SK-MEL-5 (cell line): ENCODE data around the gene FBXW2. TPM values are rescaled to one million over a fixed set of nuclear protein-coding genes. Genes with fewer than 3 reads are reported as not detected.

Experiments
- DNase-seq: peaks from one replicate; pipeline ENCODE4 v3.0.0-alpha.2; 2016; ENCODE audit warnings: low read depth, low spot score
- in situ Hi-C: cut with HindIII; loops from 2 replicates; pipeline ENCODE4 v1.10.0; 2016; ENCODE audit warnings: low sequenced_read_pairs, high pct_unique_total_duplicates, low pct_unique_long_range_greater_than_20kb
- total RNA-seq: library from RNA; depleted of rRNA; stranded (reverse); fragments of >200 nt; shearing (Covaris generic); gene quantifications from 2 replicates; pipeline ENCODE4 v1.2.3, GENCODE V29; 2014

The FBXW2 gene
- total RNA-seq, 1 experiment from 2014 or later = 26.4 TPM

- in situ Hi-C loops = no loop called here
These were observed 5.3 kb downstream of the FBXW2 start for GRCh38 chr9:120787933-120788332.

GRCh38 chr9:120783602-120784047 lies 9.6 kb downstream of the FBXW2 start:
- in situ Hi-C loops = no loop called here
- peak; percentile 31 for DNase-seq

More at GRCh38 chr9:120787933-120788332, 5.3 kb downstream of the FBXW2 start:
- no peak for DNase-seq

GRCh38 chr9:120781236-120781635 lies 12.0 kb downstream of the FBXW2 start:
- in situ Hi-C loops = no loop called here
- no peak for DNase-seq

GRCh38 chr9:120780367-120780766 lies 12.8 kb downstream of the FBXW2 start:
- in situ Hi-C loops = no loop called here
- no peak for DNase-seq

- DNase-seq = no peak
- in situ Hi-C loops = no loop called here
These were observed 14.0 kb downstream of the FBXW2 start for GRCh38 chr9:120779227-120779626.

- no peak for DNase-seq
- in situ Hi-C loops = no loop called here
These were observed 14.5 kb downstream of the FBXW2 start for GRCh38 chr9:120778758-120779157.

- in situ Hi-C loops = no loop called here
- DNase-seq = no peak
These were observed 16.0 kb downstream of the FBXW2 start for GRCh38 chr9:120777229-120777628.

- in situ Hi-C loops = no loop called here
- DNase-seq = no peak
These were observed 16.4 kb downstream of the FBXW2 start for GRCh38 chr9:120776788-120777187.

GRCh38 chr9:120775859-120776258 lies 17.4 kb downstream of the FBXW2 start:
- in situ Hi-C loops = no loop called here
- no peak for DNase-seq

- peak; percentile 15 for DNase-seq
- in situ Hi-C loops = no loop called here
These were observed 18.5 kb downstream of the FBXW2 start for GRCh38 chr9:120774719-120775118.

- no peak for DNase-seq
- in situ Hi-C loops = no loop called here
These were observed 20.0 kb downstream of the FBXW2 start for GRCh38 chr9:120773256-120773655.

- in situ Hi-C loops = no loop called here
These were observed 22.3 kb downstream of the FBXW2 start for GRCh38 chr9:120770931-120771330.

GRCh38 chr9:120768886-120769285 lies 24.3 kb downstream of the FBXW2 start:
- in situ Hi-C loops = no loop called here
- DNase-seq = no peak

More at GRCh38 chr9:120770931-120771330, 22.3 kb downstream of the FBXW2 start:
- no peak for DNase-seq

- in situ Hi-C loops = no loop called here
- DNase-seq = no peak
These were observed 25.0 kb downstream of the FBXW2 start for GRCh38 chr9:120768247-120768646.

- no peak for DNase-seq
- in situ Hi-C loops = no loop called here
These were observed 25.8 kb downstream of the FBXW2 start for GRCh38 chr9:120767451-120767850.

- in situ Hi-C loops = no loop called here
- no peak for DNase-seq
These were observed 27.2 kb downstream of the FBXW2 start for GRCh38 chr9:120765910-120766425.

- in situ Hi-C loops = no loop called here
- DNase-seq = no peak
These were observed 28.7 kb downstream of the FBXW2 start for GRCh38 chr9:120764476-120764875.

GRCh38 chr9:120761006-120761405 lies 32.2 kb downstream of the FBXW2 start:
- no peak for DNase-seq
- in situ Hi-C loops = no loop called here

- in situ Hi-C loops = no loop called here
- DNase-seq = no peak
These were observed 33.3 kb downstream of the FBXW2 start for GRCh38 chr9:120759755-120760400.
